AG08395 (cell line): ENCODE measurements around the gene ARHGEF1.
"Not testable (repeated sequence)": the region's sequence is repeated elsewhere in the genome, so short reads cannot be mapped to it uniquely, and the experiment has no call there.

ENCODE experiments used
- DNase-seq: peaks from one replicate; pipeline ENCODE4 v3.0.0; 2012; ENCODE audit warnings: mixed read lengths, low spot score

Gene ARHGEF1

DNA sequence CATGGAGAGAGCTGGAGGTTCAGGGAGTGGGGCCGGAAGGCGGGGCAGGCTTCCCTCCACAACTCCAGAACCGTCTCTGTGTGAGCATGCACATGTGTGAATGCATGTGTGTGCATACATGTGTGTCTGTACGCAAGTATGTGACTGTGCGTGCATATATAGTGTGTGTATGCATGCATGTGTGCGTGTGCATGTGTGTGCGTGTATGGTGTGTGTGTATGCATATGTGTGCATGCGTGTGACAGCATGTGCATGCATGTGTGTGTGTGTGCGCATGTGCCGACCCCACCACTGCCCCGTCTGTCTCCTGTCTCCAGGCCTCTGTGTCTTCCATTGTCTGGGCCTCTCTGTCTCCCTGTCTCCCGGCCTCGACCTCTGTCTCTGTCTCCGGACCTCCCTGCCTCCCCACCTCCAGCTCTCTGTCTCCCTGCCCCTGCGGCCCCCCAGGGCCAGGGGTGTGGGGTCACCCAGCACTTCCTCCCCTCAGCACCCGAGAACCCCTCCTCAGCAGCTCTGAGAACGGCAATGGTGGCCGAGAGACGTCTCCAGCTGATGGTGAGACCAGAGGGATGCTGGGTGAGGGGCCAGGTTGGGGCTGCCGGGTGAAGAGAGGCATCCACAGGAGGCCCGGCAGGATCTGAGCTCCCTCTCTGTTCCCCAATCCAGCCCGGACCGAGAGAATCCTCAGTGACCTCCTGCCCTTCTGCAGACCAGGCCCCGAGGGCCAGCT is 22.5 kb downstream of the ARHGEF1 start:
- DNase-seq, result no peak

- no peak for DNase-seq
These were observed 23.3 kb downstream of the ARHGEF1 start for GRCh38 chr19:41906271-41906670.

- DNase-seq, result no peak
These were observed 24.1 kb downstream of the ARHGEF1 start for GRCh38 chr19:41906916-41907680.

GRCh38 chr19:41907994-41908615 is 25.1 kb downstream of the ARHGEF1 start:
- no peak for DNase-seq

DNA sequence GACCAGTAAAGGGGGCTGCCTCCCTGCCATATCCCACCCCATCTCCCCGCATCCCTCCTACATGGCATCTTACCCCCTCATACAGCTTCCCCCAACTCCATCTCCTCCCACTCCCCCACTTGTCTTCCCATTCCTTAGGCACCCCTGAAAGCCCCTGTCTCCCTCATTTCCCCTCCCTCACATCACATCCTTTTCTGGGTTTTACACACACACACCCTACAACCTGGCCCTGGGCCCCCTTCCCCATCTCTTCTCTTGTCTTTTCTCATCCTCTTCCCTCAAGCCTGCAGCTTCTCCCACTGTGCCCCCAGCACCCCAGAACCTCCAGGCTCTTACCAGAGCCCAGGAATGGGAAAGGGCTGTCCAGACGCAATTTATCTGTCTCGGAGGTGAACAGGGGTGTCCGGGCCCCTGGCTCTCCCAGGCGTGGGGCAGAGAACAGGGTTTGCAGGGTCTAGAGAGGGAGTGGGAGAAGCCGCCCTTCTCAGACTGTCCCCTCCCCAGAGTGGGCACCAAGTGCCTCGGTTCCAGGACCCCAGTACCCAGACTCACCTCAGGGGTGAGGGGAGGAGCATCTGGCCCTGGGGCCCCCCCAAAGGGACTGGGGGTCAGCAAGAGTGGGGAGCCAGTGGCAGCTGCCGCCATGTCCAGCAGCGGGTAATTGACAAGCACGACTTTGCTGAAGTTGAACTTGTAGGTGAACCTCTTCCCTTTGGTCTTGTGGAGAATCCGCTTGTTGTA is 25.9 kb downstream of the ARHGEF1 start:
- DNase-seq, result no peak

DNA sequence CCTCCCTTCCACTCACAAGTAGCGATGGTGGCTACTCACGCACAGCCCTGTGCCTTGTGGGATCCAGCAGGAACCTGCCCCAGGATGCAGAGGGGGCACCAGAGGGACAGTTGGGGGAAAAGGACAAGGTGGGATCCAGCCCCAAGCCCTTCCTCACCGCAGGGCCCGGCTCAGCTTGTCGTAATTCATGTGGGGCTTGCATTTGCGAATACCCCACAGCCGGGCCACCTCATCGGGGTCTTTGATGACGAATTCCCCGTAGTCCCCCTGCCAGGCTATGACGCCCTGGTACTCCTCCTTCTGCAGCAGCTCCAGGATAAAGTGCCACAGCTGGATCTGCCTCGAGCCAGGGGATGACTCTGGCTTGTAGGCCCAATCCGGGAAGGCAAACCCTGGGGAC is 26.7 kb downstream of the ARHGEF1 start:
- no peak for DNase-seq

GRCh38 chr19:41910240-41910991 is 27.4 kb downstream of the ARHGEF1 start:
- no peak for DNase-seq

DNA sequence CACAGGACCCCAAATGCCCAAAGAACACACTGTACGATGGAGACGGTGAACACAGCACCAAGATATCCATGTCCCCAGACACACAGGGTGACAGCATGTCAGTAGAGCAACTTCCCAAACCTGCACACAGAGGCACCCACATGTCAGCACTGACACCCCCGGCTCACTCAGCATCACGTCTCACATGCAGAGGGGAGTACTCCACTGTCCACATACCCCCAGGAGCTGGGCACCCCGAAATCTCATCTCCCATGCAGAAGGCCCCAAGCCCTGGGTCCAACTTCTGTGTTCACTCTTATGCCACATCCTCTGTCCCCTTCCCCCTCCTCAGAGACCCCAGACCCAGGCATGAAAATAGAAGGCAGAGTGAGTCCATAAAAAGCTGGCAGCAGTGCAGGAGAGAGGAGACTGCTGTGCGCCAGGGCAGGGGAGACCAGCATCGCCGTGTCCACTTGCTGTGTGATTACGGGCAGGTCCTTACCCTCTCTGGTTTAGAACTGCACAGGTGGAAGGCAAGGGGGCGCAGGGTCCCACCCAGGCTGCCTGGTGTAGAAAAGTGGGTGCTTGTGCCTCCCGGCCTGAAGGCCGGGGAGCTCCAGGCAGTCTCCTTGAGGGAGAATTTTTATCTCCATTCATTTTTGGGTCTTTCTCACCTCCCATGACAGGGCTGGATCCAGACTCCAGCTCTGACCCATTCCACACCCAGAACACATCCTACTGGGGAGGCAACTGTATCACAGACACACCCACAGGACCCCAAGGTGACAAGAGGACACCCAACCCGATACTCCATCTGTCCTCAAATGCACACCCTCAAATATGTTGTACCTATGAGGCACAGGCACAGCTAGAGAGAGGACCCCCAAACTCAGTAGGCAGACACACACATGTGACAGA is 28.3 kb downstream of the ARHGEF1 start:
- no peak for DNase-seq

DNA sequence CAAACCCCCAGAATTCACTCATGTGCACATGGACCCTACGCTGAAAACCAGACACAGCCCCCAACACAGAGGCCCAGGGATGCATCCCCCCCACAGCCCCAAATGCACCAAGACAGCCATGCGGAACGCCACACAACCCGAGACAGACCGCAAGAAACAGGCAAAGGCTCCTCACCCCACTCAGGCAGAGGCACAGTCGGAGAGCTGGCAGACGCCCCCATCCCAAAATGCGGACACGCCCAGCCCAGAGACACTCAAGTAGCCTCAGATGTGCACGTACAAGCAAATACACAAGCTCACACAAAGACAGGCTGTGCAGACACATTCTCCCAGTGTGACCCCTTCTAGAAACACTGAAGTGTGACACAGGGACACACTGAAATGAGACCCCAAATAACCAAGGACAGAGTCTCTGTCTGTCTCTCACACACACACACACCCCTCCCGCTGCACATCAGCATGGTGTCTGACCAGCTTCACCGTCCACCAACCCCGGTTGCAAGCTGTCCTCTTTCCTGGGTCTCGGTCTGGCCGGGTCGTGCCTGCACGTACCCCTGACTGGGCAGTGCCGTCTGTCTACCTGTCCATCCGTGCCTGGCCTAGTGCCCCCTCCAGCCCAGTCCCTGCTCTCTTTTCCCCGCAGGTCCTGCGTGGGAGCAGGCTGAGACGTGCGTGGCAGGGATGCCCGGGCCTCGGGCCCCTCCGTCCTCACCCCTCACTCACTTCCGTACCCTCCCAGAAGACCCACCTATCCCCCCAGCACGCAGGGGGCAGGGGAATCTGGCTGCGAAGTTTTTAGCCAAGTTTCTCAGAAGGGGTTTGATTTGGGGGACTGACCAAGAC is 29.1 kb downstream of the ARHGEF1 start:
- DNase-seq, result no peak

DNA sequence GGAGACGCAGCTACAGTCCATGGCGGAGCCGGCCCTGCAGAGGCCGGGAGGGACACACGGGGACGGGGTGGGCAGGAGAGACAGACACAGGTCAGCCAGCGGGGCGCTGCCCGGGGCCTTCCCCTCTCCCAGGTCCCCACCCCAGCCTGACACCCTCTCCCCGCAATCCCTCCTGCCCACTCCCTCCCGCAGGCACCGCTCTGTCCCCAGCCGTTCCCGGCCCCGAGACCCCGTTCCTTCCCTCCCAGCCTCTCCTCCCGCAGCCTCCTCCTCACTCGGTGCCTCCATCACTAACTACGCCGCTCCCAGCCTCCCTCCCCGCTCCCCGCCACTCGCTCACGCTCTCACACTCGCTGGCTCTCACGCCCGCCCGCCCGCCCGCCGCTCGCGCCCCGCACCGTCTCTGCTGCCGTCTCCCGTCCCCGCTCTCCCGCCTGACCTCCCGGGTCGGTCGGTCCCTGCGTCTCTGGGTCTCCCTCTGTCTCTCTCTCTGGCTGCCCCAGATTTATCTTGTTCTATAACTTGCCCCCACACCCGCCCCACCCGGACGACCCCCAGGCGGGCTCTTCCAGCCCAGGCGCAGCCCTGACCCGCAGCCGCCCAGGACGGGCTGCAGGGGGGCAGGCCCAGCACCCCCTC is 30.0 kb downstream of the ARHGEF1 start:
- DNase-seq, result no peak

DNA sequence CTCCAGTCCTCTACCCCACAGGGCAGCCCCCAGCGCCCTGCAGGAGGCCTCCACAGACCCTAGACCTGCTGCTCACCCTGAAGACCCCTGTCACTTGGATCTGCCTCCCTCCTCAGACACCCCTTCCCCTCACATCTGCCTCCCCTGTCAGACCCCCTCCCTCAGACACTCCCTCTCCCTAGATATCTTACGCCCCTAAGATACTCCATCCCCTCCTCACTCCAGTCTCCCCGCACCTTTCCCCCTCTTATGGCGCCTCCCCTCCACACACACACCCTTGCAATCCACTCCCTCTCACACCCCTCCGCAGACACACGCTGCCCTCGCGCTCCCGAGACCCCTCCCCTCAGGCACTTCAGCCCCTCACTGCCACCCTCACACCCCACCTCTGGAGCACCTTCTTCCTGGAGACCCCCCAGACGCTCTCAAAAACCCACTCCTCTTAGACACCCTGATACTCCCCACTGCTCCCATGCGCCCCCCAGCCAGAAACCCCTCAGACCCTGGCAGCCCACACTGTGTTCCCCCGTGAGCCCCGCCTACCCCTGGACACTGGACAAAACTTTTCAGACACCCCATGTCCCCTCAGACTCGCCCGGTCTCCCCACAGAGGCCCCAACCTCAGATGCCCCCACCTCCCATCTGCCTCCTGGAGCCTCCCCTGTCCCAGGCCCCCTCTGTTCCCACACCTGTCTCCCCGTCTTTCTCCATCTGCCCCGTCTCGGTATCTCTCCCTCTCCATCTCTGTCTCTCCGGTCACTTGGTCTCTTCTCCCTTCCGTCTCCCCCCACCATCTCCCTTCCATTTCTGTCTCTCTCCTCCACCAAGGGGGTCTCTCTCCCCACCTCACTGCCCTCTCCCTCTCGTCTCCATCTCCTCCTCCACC is 30.8 kb downstream of the ARHGEF1 start:
- DNase-seq, result no peak

DNA sequence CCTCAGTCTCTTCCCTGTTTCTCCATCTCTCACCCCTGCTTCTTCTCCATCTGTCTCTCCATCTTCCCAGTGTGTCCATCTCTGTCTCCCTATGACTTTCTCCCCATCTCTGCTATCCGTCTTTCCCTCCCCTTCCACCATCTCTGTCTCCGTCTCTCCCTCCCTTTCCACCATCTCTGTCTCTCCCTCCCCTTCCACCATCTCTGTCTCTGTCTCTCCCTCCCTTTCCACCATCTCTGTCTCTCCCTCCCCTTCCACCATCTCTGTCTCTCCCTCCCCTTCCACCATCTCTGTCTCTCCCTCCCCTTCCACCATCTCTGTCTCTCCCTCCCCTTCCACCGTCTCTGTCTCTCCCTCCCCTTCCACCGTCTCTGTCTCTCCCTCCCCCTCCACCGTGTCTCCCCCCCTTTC is 31.4 kb downstream of the ARHGEF1 start:
- DNase-seq, result not testable (repeated sequence)

- DNase-seq, result no peak
These were observed 32.2 kb downstream of the ARHGEF1 start for GRCh38 chr19:41915021-41915775.

- DNase-seq, result no peak
These were observed 32.9 kb downstream of the ARHGEF1 start for GRCh38 chr19:41915776-41916414.

GRCh38 chr19:41917676-41918075 is 34.7 kb downstream of the ARHGEF1 start:
- DNase-seq, result no peak

DNA sequence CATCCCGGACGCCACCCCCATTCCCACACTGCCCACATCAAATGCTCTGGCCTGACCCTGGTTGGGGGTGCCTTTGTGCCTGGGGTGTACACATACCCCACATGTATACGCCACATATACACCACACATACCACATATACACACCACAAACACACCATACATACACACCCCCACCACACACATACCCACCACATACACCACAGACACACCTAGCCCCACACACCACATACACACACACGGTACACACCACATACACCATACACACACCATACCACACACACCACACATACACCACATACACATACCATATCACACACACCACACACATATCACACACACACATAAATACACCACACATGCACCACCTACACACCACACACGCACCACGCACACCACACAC is 35.1 kb downstream of the ARHGEF1 start:
- no peak for DNase-seq
